AG20443 (cell line): ENCODE data around the gene ANGEL2.
"Not testable (repeated sequence)": the region's sequence is repeated elsewhere in the genome, so short reads cannot be mapped to it uniquely, and the experiment has no call there.

Experiments
- DNase-seq: peaks from one replicate; pipeline ENCODE4 v3.0.0; 2012; ENCODE audit warnings: low spot score, mixed read lengths

ANGEL2 gene, protein sequence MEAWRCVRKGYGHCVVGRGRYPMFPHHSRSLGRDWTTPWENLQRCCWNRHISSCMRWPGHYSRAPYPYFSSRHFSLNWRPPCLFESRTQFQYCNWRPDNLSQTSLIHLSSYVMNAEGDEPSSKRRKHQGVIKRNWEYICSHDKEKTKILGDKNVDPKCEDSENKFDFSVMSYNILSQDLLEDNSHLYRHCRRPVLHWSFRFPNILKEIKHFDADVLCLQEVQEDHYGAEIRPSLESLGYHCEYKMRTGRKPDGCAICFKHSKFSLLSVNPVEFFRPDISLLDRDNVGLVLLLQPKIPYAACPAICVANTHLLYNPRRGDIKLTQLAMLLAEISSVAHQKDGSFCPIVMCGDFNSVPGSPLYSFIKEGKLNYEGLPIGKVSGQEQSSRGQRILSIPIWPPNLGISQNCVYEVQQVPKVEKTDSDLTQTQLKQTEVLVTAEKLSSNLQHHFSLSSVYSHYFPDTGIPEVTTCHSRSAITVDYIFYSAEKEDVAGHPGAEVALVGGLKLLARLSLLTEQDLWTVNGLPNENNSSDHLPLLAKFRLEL

DNA sequence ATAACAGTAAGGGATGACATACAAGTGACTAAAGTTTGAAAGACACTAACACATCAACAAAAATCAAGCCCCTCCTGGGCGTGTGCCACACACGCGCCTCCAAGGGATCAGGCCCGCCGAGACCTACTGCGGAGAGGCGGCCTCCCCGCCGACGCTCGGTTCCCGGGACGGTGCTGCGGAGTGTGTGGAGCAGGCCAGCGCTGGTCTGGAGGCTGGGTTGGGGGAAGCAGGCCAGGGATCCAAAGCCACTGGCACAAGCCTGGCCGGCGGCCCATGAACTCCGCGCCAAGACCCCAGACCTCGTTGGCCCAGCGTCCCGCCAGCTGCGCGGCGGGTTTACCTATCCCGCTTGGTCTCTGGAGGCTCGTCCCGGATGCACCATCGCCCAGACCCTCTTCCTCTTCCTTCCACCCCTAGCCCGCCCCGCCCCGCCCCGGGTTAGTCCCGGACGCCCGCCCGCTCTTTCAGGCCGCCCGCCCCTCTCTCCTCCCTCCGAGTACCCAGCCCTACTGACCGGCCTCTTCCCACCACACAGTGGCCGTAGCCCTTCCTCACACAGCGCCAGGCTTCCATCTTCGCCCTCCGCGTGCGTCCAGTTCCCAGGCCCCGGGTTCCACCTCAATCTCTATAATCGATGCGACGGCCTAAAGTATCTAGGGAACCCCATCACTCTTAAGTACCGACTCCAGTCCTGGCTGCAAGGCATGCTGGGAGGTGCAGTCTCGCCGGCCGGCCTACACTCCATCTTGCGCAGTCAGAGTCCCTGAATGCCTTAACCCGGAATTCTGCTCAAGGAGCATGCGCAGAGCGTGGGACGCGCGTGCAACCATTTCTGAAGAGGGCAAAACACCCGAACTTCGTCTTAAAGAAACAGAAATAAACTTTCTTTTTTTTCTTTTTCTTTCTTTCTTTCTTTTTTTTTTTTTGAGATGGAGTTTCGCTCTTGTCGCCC lies at the start of gene ANGEL2:
TSS of gene ANGEL2 (minus strand) at position 769 of the 952 bp plus-strand sequence. CDS start at position 573, 196 bp downstream.
- peak; percentile 98 for DNase-seq

DNA sequence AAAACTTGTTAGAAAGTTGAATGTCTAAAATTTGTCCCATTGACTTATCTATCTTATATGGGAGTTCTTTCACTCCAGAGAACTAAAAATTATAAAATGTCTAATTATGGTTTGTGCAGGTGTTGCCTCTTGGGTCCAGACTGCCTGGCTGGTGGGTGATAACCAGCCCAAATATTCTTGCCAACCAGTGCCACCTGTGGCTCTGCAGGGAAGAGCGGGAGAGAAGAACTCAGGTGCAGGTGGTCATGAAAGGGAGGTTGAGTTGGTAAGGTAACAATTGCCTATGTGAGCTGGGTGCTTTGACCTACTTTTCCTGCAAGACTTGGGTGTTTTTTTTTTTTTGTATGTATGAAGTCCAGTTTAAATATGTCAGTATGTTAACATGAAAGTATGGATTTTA lies 45.6 kb upstream of the ANGEL2 start:
- DNase-seq: no peak

DNA sequence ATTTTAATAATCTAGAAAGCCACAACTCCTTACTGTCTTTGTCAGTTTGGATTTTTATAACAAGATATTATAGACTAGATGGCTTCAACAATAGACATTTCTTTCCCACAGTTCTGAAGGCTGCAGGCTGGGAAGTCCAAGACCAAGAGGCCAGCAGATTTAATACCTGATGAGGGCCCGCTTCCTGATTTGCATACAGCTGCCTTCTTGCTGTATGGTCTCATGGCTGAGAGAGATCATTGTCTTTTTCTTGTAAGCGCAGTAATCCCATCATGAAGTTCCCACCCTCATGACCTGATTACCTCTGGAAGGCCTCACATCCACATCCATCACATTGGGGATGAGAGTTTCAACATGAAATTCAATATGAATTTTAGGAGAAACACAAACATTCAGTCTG lies 45.2 kb upstream of the ANGEL2 start:
- no peak for DNase-seq

DNA sequence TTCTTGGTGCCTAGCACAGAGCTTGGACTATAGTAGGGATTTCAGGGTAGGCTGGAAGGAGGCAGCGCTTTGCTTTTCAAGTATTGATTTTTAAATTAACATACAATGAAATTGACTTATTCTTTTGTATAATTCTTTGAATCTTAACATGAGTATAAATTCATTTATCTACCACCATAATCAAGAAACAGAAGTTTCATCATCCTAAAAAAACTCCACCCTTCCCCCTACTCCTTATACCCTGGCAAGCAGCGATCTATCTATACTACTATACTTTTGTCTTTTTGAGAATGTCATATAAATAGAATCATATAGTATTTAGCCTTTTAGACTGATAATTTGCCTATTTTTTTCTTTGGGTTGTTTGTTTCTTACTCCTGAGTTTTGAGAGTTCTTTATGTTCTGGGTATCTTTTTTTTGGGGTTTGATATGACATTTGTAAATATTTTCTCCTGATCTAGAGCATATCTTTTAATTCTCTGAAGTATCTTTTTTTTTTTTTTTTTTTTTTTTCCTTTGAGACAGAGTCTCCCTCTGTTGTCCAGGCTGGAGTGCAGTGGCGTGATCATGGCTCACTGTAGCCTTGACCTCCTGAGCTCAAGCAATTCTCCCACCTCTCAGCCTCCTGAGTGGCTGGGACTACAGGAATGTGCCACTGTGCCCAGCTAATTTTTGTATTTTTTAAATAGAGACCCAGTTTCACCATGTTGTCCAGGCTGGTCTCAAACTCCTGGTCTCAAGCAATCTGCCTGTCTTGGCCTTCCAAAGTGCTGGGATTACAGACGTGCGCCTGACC lies 41.8 kb upstream of the ANGEL2 start:
- DNase-seq: no peak

DNA sequence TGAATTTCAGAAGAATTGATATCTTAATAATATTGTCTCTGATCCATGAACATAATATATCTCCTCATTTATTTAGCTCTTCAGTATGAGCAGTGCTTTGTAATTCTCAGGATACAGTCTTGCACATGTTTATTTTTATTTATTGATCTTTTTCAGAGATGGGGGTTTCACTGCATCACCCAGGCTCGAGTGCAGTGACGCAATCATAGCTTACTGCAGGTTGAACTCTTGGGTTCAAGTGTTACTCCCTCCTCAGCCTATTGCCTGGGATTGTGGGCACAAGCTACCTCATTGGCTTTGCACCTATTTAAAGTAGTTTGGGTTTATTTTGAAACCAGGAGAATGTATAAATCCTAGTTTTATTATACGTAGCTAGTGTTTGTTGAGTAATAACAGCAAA lies 40.1 kb upstream of the ANGEL2 start:
- DNase-seq: no peak

DNA sequence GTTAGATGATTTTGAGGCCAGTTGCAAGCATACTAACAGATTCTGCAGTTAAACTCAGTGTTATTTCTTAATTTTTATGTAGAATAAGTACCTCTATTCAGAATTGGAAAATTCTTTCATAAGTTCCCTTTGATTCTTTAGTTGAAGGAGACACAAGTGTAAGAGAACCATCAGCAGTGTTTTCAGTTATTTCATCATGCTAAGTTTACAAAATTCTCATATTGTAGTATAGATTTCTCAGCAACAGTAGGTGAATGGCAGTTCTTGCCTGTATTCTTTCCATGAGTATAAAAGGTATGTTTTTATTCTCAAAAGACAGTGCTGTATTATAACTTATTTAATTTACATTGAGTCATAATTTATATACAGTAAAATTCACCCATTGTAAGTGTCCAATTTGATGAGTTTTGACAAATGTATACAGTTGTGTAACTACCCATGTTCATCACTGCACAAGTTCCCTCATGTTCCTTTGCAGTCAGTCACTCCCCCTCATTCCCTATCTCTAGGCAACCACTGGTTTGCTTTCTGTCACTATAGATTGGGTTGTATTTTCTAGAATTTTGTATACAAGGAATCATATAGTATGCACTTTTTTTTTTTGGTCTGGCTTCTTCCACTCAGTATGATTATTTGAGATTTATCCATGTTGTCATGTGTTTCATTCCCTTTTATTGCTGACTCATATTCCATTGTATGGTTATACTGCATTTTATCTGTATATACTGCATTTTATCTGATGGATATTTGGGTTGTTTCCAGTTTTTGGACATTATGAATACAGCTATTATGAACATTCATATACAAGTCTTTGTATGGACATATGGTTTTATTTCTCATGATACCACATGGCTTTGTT lies 39.3 kb upstream of the ANGEL2 start:
- DNase-seq: no peak

DNA sequence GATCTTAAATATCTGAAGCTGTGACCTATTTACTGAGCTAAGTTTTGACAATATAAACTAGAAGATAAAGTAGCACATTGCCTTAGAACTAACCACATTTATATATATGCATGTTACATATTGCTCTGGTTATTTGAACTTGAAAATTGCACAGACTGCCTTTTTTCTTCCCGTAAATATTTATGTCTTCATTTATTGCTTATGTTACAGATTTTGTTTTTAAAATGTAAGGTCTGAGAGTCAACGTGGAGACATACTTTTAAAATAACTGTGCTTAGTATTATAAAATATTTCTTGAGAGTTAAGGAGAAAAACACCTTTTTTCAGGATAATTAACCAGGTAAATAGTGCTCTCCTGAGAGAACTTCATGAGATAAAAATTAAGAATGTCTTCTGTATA lies 38.5 kb upstream of the ANGEL2 start:
- DNase-seq: no peak

DNA sequence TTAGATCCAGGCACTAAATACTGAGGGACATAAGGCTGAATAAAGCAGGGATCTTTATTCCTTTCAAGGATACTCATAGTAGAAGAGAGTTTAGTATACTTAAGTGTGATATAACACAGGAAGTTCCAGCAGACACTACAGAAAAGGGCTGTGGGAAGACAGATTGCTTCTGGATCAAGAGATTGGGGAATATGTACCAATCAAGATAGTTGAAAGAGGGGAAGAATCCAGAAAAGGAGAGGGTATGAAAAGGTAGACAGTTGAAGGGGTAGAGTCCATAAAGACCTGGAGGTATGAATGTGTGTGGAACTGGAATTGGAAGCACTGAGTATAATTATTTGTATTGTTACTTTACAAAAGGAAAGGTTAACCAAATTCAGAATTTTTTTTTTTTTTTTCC lies 37.8 kb upstream of the ANGEL2 start:
- DNase-seq: no peak

DNA sequence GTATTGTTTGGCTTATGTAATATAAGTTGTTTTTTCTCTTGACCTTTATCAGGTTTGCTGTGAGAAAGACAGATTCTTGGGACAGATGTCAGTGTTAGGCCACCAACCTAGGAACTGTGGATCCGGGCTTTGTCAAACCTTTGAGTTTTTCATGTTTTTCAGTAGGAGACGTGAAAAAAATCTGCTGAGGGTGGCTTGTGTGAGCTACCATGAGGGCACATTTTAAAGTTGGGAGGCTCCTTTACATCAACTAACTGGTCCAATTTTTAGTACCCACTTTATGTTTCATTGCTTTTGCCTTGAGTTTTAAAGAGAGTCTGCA lies 36.2 kb upstream of the ANGEL2 start:
- no peak for DNase-seq

DNA sequence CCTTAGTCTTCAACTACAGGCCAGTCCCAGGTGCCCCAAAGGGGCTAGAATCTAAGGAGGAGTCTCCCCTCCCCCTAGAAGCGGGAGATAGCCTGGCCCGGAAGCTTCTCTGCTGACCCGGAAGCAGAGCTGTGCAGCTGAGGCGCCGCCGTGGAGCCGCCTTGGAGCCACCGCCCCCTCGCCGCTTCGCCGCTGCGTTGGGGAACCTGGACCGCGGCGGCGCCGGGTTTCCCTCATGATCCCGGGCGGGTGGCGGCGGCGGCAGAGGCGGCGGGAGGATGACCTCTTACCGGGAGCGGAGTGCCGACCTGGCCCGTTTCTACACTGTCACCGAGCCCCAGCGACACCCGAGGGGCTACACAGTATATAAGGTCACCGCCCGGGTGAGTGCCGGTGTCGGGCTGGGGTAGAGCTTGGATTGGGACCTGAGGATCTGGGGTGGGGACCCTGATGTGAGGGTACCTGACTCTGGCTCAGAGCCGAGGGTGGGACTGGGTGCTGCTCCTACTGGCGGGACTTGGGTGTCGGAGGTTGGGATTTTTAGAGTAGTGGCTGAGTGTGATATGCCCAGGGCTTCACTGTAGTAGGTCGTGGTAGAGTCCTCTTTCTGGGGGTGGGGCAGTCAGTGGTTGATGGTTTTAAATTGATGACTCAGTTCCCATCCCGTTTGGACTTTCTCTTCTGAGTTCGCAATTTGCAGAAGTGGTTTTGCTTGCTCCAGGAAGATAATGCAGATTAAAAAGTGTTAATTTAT lies 35.6 kb upstream of the ANGEL2 start, which contains the start of gene RPS6KC1:
TSS of gene RPS6KC1 (plus strand) at position 115 of the 754 bp plus-strand sequence. CDS start at position 279, 164 bp downstream.
- DNase-seq: peak; percentile 96

DNA sequence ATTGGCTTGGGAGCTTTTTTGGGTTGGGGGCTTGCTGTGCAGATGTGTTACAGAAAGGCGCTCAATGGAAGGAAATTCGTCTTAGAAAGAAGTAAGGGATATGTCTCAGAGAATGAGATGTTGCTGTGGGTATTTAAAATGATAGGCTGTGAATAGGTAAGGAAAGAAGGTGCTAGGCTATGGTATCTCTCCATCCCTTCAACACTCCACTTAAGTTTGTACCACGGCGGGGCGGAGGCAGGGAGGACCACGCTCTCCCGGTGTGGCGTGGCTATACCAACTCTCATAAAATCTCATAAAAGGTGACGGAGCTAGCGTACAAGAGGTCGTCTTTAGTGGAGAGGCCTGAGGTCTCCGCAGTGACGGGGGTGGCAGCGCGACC lies 35.1 kb upstream of the ANGEL2 start:
- DNase-seq: no peak

DNA sequence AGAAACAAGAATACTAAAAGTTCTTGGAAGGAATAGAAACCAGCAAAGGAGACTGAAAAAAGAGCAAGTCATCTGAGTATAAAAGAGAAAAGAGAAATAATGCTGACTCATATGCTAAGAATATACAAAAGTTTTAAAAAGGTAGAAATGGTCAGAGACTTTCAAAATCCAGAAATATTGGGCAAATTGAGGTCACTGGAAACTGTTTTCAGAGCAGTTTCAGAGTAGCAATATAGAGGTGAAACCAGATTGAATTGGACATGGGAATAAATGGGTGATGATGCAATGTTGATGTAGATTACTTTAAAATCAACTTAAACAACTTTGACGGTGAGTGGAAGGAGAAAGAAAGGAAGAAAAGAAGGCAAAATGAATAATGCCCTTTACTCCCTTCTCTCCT lies 33.6 kb upstream of the ANGEL2 start:
- DNase-seq: no peak

DNA sequence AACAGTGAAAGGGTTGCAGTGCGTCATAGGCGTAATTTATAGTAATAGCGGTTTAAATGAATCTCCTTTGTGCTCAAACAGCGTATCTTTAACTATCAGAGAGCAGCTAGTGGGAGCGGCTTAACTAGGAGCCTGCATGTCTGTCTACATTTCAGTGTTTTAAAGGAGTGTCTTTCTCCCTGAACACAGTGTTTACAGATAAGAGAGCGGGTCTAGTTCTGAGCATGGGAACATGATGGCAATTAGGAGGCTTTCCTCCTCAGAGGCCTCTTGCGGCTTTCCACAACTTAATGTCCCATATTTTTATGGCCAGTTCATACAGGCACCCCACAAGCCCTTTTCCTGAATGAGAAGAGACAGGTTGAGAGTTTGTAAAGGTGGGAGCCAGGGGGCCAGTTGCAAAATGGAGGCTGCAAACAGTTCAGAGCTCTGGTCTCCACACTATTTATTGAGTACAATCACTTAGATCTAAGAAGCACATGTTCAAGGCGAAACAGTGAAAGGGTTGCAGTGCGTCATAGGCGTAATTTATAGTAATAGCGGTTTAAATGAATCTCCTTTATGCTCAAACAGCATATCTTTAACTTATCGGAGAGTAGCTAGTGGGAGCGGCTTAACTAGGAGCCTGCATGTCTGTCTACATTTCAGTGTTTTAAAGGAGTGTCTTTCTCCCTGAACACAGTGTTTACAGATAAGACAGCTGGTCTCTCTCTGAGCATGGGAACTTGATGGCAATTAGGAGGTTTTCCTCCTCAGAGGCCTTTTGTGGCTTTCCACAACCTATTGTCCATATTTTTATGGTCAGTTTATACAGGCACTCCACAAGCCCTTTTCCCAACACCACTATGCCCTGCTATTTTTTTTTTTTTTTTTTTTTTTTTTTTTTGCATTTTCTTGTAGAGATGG lies 29.9 kb upstream of the ANGEL2 start:
- DNase-seq: not testable (repeated sequence)

DNA sequence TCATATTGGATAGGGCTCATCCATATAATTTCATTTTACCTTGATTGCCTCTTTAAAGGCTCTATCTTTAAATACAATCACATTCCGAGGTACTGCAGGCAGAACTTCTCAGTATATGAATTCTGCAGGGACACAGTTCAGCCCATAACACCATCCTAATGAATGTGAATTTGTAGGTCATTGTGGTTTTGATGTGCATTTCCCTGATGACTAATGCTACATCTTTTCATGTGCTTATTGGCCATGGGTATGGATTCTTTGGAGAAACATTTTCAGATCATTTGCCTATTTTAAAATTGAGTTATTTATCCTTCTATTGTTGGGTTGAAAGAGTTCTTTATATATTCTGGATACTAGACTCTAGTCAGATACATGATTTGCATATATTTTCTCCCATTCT lies 25.8 kb upstream of the ANGEL2 start:
- DNase-seq: no peak

DNA sequence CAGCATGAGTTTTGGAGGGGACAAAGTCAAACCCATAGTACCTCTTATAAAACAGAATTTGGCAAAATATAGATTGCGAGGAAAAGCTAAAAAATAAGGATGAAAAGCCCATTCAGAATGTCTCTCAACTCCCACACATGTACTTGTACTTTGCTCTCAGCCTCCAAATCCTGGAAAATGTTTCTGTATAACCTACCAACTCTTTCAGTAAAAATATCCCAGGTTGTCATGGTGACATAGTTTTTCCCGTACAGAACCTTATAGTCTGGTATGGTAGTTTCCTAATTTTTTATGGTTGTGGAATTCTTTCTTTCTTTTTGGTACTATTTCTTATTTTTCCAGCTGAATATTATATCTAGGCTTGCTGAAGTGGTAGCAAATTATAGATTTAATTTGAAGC lies 19.9 kb upstream of the ANGEL2 start:
- DNase-seq: no peak

DNA sequence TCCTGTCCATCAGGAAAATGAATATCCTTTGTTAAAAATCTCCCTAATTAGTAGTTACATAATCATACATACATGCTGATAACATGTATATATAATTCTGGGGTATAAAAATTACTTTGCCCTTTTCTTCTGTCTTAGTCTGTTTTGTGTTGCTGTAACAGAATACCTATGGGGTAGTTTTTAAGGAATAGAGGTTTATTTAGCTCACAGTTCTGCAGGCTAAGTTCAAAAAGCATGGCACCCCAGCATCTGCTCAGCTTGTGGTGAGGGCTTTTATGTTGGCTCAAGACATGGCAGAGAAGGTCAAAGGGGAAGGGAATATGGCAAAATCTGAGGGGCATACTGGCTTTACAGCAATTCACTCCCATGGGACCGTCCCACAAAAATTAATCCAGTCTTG lies 19.0 kb upstream of the ANGEL2 start:
- DNase-seq: no peak

DNA sequence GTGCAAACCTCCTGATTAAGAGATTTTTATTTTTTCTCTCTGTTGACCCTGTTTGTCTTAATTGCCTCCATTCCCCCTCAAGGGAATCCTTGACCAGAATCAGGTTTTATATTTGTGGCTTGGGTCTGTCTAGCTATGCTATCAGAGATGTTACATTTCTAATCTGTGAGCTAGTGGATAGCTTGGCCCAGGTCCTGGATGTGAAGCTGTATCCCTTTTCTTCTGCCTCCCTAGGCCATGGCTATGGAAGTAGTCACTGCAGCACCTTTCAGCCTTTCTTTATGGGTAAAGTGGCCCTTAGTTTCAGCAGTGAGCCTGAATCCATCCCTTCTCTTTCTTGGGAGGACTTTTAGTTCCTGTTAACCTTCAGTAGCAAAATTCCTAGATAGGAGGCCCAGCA lies 17.0 kb upstream of the ANGEL2 start:
- no peak for DNase-seq

DNA sequence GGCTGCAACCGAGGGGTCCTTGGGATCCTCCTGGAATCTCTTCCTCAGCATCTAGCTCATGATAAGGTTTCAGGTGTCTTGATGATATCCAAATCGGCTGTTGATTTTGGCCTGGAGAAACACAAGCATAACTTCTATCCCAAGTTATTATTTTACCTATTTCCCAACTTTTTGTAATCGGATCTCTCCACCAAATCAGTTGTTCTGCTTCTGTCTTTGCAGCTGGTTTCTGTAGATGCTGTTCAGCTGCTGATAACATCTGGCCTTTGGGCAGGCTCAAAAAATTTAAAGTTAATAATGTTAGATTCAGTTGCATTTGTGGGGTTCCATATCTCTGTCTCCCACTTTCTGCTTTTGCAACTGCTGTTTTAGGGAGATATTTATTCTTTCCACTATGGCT lies 11.4 kb upstream of the ANGEL2 start:
- DNase-seq: not testable (repeated sequence)

DNA sequence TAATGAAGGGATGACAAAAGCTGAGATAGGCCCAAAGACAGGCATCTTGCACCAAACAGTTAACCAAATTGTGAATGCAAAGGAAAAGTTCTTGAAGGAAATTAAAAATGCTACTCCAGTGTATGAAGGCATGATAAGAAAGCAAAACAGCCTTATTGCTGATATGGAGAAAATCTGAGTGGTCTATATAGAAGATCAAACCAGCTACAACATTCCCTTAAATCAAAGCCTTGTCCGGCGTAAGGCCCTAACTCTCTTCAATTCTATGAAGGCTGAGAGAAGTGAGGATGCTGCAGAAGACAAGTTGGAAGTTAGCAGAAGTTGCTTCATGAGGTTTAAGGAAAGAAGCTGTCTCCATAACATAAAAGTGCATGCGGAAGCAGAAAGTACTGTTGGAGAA lies 4.3 kb upstream of the ANGEL2 start:
- DNase-seq: no peak
